Hepatocyte (in vitro differentiated cells): ENCODE data around the gene DPF3. TPM values are rescaled to one million over a fixed set of nuclear protein-coding genes. Genes with fewer than 3 reads are reported as not detected.

Experiments
- DNase-seq: peaks from one replicate; pipeline ENCODE4 v3.0.0-alpha.2; 2016; ENCODE audit warnings: low spot score
- H2AFZ ChIP-seq: fragments of 200-600 bp; sonication (generic); 2 replicates; pipeline ENCODE4 v1.6.0; 2016; ENCODE audit warnings: antibody characterized with exemption, mild to moderate bottlenecking
- H3K27ac ChIP-seq: fragments of 200-600 bp; sonication (generic); 2 replicates; pipeline ENCODE4 v1.5.1; 2016; ENCODE audit warnings: mild to moderate bottlenecking
- H3K27me3 ChIP-seq: fragments of 200-600 bp; sonication (generic); 2 replicates; pipeline ENCODE4 v1.6.1; 2016
- H3K36me3 ChIP-seq: fragments of 200-600 bp; sonication (generic); replicated peaks from 2 replicates; pipeline ENCODE4 v1.5.1; 2016; ENCODE audit warnings: low read depth; ENCODE audit not compliant: insufficient read depth
- H3K4me1 ChIP-seq: fragments of 200-600 bp; sonication (generic); 2 replicates; pipeline ENCODE4 v1.5.1; 2016; ENCODE audit warnings: mild to moderate bottlenecking, moderate library complexity; ENCODE audit not compliant: insufficient read depth
- H3K4me2 ChIP-seq: fragments of 200-600 bp; sonication (generic); 2 replicates; pipeline ENCODE4 v1.6.0; 2016
- H3K4me3 ChIP-seq: fragments of 200-600 bp; sonication (generic); 2 replicates; pipeline ENCODE4 v1.5.1; 2016; ENCODE audit warnings: mild to moderate bottlenecking
- H3K79me2 ChIP-seq: fragments of 200-600 bp; sonication (generic); 2 replicates; pipeline ENCODE4 v1.6.0; 2017; ENCODE audit warnings: mild to moderate bottlenecking
- H3K9me2 ChIP-seq: fragments of 200-600 bp; sonication (generic); replicated peaks from 2 replicates; pipeline ENCODE4 v1.6.0; 2017; ENCODE audit warnings: mild to moderate bottlenecking; ENCODE audit not compliant: insufficient read depth
- H3K9me3 ChIP-seq: fragments of 200-600 bp; sonication (generic); 2 replicates; pipeline ENCODE4 v1.5.1; 2016; ENCODE audit warnings: low read depth, mild to moderate bottlenecking
- H4K20me1 ChIP-seq: fragments of 200-600 bp; sonication (generic); 2 replicates; pipeline ENCODE4 v1.6.0; 2016; ENCODE audit warnings: mild to moderate bottlenecking; ENCODE audit not compliant: insufficient read depth, poor library complexity, severe bottlenecking
- EZH2 ChIP-seq: fragments of 200-600 bp; sonication (generic); IDR thresholded peaks from 2 replicates; pipeline ENCODE4 v1.6.1; 2016; ENCODE audit warnings: antibody characterized with exemption, mild to moderate bottlenecking, borderline replicate concordance
- EZH2phosphoT487 ChIP-seq: fragments of 200-600 bp; sonication (generic); IDR thresholded peaks from one replicate; pipeline ENCODE4 v1.6.1; 2018; ENCODE audit warnings: antibody characterized with exemption, mild to moderate bottlenecking, low read depth, moderate library complexity; ENCODE audit not compliant: unreplicated experiment, severe bottlenecking
- WGBS: methylation state at CpG from one replicate; pipeline ENCODE4 v1.1.6; 2016; ENCODE audit warnings: low lambda C conversion rate; ENCODE audit errors: missing lambda C conversion rate; 5-methylcytosine and 5-hydroxymethylcytosine counted together
- polyA plus RNA-seq: library from polyadenylated mRNA; unstranded; fragments of >200 nt; fragmentation: Nextera tagmentation; extraction: Ambion mirVana; gene quantifications from 2 replicates; pipeline ENCODE4 v1.2.1, GENCODE V29; 2016
- total RNA-seq: library from RNA; depleted of rRNA; stranded (reverse); fragments of >200 nt; gene quantifications from 2 replicates; pipeline ENCODE4 v1.2.3, GENCODE V29; 2014
- TF ChIP-seq, protein P1 (sequence below): fragments of 200-600 bp; sonication (generic); IDR thresholded peaks from 2 replicates; pipeline ENCODE4 v1.5.1; 2016; ENCODE audit warnings: antibody characterized with exemption, mild to moderate bottlenecking; ENCODE audit not compliant: poor library complexity

The DPF3 gene
- total and polyA plus RNA-seq, 2 experiments from 2014 or later: 0.21 to 0.47 TPM

DNA sequence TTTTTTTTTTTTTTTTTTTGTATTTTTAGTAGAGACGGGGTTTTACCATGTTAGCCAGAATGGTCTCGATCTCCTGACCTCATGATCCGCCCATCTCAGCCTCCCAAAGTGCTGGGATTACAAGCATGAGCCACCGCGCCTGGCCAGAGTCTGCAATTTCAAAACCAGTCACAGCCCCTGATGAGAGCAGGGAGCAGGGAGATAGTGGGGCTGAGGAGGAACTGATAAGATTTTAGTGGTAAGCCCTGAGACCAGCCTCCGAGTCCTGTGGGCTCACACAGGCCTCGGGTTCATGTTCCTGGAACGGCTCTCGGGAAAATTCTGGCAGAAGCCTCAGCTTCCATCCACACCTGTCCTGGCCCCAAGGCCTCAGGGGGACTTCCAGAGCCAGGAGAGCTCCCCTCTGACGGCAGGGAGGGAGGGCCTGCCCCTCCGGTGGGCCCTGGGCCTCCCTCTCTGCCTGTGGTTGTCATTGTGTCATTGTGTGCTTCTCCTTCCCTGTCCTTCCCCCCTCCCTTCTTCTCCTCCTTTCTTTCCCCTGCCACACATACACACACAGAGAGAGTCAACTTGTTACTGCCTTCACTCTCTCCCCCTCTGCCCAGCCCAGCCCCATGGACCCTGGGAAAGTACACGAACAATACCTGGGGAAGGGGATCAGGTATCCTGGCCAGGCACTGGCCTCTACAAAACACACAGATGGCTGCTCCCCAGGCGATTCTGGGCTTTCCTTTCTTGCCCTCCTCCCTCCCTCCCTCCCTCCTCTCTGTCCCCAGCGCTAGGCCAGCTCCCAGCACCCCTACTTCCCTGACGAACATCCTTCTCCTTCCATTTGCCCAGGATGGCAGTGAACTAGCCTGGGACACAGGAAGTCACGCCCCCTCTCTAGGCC is 294.1 kb downstream of the DPF3 start:
- H3K36me3 ChIP-seq: no peaks in the 10 kb centered on the region
- H2AFZ ChIP-seq: no peak overlapping the region
- no peaks in the 10 kb centered on the region for H3K9me2 ChIP-seq
- no peak overlapping the region for H3K4me3 ChIP-seq
- no peak overlapping the region for H3K27ac ChIP-seq
- H3K79me2 ChIP-seq: no peaks in the 10 kb centered on the region
- TF ChIP-seq, protein P1, sequence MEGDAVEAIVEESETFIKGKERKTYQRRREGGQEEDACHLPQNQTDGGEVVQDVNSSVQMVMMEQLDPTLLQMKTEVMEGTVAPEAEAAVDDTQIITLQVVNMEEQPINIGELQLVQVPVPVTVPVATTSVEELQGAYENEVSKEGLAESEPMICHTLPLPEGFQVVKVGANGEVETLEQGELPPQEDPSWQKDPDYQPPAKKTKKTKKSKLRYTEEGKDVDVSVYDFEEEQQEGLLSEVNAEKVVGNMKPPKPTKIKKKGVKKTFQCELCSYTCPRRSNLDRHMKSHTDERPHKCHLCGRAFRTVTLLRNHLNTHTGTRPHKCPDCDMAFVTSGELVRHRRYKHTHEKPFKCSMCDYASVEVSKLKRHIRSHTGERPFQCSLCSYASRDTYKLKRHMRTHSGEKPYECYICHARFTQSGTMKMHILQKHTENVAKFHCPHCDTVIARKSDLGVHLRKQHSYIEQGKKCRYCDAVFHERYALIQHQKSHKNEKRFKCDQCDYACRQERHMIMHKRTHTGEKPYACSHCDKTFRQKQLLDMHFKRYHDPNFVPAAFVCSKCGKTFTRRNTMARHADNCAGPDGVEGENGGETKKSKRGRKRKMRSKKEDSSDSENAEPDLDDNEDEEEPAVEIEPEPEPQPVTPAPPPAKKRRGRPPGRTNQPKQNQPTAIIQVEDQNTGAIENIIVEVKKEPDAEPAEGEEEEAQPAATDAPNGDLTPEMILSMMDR: no peak
- TF ChIP-seq EZH2: no peak
- no peak for TF ChIP-seq EZH2phosphoT487
- no peaks in the 10 kb centered on the region for H3K4me1 ChIP-seq
- H3K9me3 ChIP-seq: no peaks in the 10 kb centered on the region
- 53% methylated on average over 15 of the region's 16 CpGs for WGBS
- H3K27me3 ChIP-seq: no peaks in the 10 kb centered on the region
- H4K20me1 ChIP-seq: no peaks in the 10 kb centered on the region
- no peak overlapping the region for H3K4me2 ChIP-seq
- no peak for DNase-seq

- TF ChIP-seq EZH2: no peak
- no peak for TF ChIP-seq EZH2phosphoT487
- TF ChIP-seq, protein P1: no peak
- Histone ChIP-seq H3K4me2 (no peak overlapping the region), H3K9me3 (no peaks in the 10 kb centered on the region), H4K20me1 (no peaks in the 10 kb centered on the region), H3K4me1 (no peaks in the 10 kb centered on the region), H3K4me3 (no peak overlapping the region), H3K27ac (no peak overlapping the region), H3K36me3 (no peaks in the 10 kb centered on the region), H3K27me3 (no peaks in the 10 kb centered on the region), H2AFZ (no peak overlapping the region), H3K79me2 (no peaks in the 10 kb centered on the region), H3K9me2 (no peaks in the 10 kb centered on the region)
- 89% methylated on average over 5 of the region's 5 CpGs for WGBS
- DNase-seq: no peak
Observed at GRCh38 chr14:72598306-72598705, 295.6 kb downstream of the DPF3 start.

DNA sequence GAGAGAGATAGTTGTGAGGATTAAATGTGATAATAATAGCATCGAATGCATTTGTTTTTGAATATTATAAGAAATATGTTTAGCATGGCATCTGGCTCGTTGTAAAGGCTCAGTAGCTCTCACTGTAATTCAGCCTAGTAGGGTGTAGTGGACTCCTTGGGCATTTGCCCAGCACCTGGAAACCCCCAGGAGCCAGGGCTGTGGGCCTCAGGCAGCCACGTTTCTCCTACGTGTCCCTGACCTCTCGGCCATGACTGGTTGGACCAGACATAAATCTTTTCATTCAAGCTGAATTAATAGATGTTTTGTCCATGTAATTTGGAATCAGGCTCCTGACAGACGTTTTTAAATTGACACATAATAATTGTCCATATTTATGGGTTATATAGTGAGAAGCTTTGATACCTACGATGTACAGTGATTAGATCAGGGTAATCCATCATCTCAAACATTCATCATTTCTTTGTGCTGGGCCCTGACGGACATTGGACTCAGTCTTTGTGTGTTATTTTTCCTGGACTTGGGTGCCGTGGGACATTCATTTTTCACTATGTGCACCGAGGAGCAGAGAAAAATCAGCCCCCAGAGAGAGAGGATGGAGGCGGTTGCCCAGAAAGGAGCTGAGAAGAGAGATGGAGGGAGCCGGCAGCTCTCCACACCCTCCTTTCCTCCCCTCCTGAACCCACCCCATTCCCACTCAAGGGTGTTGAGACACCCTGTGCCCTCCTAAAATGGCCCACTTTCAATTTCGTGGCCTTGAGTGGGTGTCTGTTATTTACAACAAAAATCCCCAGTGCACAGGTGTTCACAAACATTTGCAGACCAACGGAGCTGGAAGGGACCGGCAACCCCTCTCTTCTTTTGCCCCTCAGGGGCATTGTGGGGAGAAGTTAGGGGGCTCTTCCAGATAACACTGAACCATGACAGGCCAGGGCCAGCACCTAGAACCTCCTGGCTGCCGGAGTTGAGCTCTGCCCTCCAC is 296.4 kb downstream of the DPF3 start:
- Histone ChIP-seq H3K9me2 (no peaks in the 10 kb centered on the region), H4K20me1 (no peaks in the 10 kb centered on the region), H3K4me2 (no peak overlapping the region), H3K27me3 (no peaks in the 10 kb centered on the region), H3K36me3 (no peaks in the 10 kb centered on the region), H3K9me3 (no peaks in the 10 kb centered on the region), H3K27ac (no peak overlapping the region), H3K4me1 (no peaks in the 10 kb centered on the region), H3K4me3 (no peak overlapping the region), H2AFZ (no peak overlapping the region), H3K79me2 (no peaks in the 10 kb centered on the region)
- TF ChIP-seq EZH2phosphoT487 (no peak), EZH2 (no peak)
- TF ChIP-seq, protein P1: no peak
- no peak for DNase-seq
- WGBS: 75% methylated on average over 16 of the region's 16 CpGs
